ENCODE measurements around the gene CISH.

CISH gene

DNA sequence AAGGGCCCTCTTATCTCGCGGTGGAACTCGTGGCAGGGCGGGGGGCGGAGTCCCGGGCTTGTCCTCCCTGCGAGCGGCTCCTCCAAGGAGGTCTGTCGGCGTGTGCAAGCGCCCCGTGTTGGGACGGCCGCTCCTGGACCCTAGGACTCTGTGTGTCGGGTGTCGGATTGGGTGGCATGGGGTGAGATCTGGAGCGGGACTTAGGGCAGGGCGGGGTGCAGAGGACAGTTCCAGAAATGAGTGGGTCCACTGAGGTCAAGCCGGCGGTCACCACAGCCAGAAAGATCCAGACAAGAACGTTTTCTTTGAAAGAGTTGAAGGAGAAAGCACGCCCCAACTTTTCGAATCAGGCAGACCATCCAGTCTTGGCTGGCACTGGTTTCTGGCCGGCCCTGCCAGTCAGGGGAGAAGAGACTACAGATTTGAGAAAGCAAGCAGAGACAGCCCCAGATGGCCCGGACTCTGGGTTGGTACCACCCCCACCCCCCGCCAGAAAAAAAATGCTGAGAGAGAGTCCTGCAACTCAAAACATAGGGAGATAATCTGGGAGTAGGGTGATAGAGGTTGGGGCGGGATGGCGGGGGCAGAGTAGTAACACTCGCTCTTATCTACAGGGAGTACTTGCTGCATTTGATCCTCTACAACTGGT lies 784 bp upstream of the CISH start:
- DNase-seq: peak; percentile 42

DNA sequence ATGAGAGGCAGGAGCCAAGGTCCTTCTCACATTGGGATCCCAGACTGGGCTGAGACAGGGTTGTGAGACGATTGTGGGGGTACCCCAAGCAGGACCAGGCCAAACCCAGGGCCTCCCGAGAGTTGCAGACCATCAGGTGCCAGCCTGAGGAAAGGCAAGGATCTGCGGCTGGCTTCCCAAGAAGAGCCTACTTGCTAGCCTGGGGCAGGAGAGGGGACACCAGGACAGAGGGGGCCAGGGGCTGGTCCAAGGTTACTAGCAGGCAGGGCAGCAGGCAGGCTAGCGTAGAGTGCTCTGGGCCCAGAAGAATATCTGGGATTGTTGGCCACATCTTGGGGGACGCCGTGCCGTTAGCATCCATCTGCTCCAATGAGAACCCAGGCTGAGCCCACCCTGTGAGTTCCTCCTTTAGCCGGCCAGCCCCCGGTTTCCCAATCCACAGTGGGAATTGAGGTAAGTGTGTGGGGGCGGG lies 546 bp downstream of the CISH start:
- no peak for DNase-seq

DNA sequence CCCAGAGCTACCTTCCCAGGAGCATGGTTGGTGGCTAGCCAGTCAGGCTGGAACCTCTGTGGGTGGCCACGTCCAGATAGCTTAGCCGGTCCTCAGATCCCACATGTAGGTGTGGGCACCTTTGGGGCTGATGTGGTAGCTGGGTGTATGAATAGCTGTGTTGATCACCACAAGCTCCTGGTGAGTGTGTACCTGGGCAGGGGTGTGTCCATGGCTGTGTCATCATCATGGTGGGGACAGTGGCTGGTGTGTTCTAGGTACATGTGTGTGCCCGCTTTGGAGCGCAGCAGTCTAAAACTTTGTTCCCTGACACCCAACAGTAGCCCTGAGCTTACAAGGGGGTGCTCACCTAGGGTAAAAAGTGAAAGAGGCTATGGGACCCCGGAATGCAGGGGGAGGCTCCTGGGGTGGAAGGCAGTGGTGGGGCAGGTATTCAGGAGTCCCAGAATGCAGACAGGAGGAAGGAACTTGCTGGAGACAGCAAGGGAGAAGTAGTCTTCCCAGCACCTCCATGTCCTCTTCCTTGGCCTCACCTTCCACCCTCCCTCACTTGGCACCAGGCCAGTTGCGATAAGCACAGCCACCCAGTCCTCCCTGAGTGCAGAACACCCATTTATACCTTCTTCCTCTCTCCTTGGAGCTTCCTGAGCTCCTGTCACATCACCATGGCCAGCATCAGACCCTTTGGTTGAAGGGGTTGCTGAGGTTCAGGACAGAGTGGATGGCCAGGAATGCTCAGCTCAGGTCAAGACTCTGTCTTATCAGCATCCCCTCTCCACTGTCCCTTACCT lies 1.2 kb downstream of the CISH start:
- DNase-seq: peak; percentile 55

DNA sequence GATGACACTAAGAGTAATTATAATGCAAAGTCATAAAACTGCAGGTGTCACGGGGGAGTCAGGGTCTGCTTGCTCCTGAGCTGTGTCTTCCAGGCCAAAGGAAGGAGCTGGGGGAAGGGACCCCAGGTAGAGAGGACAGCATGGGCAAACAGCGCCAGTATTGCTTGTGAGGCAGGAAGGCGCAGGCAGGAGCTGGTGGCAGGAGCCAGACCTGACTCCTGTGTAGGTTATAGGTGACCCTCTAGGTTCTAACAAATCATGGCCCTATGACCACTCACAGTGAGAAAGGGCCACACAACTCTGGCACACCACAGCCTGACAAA lies 1.9 kb downstream of the CISH start:
- DNase-seq: no peak

DNA sequence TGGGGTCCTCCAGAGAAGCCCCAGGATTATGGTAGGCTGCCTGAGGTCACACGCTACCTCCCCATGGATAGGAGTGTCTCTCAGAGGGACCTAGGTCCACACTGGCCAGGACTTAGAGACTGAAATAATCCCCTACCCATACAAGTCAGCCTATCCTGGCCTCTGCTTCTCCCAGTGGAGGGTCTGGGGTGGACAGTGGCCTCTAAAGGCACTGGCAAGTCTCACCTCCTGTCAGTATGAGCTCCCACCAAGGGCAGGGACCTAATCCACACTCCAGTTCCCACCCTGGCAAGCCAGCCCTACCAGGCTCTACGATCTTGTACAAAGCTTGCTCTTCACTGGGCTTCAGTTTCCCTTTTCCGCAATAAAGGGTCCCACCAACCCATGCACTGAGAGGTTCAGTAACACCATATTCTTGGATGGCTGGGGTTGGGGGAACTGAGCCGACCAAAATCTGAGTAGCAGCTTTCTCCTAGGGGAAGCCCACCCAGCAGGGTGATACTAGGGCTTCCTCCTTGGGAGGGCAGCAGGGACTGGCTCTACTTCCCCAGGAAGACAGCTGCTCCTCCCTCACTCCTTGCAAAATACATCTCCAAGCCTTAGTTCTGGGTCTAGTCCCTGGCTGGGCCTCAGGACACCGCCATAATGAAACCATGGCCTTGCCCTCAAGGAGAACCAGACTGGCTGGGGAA lies 2.4 kb downstream of the CISH start:
- DNase-seq: no peak

DNA sequence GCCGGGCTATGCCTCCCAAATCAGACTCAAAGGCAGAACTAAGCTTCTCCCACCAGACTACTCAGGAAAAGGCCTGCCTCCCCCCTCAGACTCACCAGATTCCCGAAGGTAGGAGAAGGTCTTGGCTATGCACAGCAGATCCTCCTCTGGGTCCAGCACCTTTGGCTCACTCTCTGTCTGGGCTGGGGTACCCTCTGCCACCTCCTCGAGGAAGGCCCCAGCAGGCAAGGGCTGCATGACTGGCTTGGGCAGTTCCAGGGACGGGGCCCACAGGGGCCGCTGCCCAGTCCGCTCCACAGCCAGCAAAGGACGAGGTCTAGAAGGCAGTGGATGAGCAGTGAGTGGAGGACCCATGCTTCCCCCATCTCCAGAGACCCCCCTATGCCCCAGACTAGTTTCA lies 3.3 kb downstream of the CISH start:
- no peak for DNase-seq

DNA sequence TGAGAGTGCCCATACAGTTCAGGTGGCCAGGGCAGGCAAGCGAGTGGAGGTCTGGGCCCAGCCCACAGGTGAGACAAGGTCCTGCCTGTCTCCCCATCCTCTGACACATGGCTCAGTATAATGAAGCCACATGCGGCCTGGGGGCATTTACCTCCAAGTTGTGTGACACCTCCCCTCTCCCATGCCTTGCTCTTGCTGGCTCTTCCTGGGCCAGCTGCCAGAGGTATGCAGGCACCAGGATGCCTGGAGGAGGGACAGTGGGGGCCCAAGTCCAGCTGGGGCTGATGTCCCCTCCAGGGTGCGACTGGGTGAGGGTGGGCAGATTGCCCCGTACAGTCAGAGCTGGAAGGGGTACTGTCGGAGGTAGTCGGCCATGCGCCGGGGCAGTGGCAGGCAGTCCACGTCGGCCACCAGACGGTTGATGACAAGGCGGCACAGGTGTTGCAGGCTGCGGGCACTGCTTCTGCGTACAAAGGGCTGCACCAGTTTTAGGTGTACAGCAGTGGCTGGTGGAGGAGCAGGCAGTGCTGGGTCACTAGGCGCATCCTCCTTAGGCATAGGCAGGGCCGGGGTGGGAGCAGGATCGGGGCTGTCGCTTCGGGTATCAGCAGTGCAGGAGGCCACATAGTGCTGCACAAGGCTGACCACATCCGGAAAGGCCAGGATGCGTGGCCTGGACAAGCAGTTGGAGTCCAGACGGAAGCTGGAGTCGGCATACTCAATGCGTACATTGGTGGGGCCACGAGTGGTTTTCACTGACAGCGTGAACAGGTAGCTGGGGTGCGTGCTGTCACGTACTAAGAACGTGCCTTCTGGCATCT lies 4.1 kb downstream of the CISH start:
- no peak for DNase-seq

DNA sequence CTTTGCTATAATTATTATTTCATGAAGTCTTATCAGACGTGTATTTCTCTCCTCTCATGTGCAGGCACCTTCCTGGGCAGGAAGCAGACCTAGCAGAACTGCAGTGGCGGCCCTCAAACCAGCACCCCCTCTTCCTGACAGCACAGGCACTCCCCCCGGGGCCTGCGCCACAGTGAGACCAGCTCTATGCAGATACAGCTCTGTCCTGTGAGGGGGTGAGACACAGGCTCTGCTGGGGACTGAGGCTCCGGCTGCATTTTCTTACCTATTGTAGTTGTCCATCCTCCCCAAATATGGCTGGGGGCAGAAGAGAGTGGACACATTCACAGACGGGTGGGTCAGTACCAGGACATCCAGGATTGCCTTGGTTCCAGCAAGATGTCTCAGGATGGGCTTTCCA lies 5.0 kb downstream of the CISH start:
- no peak for DNase-seq

DNA sequence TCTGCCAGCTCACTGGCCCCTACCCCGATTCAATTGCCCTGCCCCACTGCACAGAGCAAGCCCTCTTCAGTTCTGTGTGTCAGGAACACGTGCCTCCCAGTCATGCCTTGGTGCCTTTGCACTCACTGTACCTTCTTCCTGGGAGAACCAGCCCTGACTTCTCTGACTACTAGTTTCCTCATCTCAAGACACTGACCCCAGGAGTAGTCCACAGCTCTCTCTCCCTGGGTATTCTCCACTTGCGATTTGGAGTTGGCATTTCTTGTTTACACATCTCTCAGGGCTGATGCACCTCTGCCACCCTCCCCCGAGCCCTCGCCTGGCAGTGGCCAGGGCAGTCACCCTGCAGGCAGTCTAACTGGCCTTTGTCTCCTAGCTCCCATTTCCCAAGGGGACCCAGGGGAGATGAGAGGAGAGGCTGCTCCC lies 5.7 kb downstream of the CISH start:
- no peak for DNase-seq

DNA sequence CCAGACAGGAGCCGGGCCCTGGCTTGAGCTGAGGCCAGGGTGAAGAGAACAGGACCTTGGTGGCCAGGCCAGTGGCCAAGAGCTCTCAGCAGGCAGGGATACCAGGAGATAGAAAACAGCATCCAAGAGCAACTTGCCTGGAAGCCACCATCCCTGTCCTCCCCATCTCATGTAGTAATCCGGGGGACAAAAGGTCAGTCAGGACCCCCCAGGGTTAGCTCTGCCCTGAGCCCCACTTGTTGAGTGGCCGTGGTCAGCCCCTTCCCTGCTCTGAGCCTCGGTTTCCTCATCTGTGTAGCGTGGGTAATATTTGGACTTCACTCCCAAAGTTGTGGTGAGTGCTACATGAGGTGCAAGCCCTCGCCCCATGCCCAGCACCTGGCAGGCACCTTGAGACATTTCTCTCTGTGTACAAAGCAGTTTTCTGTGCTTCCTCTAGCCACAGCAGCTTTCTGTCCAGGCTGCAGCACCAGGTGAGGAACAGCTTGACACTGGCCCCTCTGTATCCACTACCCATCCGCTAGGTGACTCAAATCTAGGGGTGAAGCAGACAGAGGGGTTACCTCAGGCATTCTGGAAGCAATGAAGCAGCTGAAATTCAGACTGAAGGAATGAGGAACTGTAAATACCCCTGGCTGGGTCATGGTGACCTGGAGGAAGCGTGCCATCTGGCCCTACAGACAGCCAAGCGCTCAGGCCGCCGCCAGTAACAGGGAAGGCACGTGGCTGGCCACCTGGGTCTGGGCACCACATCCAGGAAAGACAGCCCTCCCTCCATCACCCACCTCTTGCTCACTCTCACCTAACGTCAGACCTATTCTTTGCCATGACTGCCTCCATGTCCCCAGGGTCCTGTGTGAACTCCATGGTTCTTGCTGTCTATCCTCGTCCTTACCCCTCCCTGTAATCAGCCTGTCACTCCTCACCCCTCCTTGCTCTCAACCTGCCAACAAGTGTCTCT lies 6.7 kb downstream of the CISH start:
- no peak for DNase-seq

DNA sequence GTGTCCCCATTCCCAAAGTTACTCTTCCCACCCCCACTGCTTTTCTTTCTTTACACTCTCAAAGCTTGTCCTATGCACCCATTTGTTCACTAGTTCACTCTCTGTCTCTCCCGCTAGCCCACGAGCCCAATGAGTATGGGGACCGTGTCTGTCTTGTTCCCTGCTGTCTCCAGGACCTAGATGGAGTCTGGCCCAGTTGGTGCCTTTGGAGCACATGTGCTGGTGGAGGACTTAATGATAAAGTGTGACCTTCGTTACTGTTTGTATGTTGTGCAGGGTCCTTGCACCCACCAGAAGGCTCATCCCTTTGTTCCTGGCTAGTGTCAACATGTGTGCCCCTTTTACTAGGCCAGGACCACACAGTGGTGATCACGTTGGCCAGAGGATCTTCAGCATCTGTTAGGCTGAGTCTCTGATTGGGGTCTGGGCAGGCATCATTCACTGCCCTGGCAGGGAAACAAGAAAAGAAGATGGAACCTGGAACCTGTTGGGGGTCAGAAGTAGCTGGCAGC lies 7.4 kb downstream of the CISH start:
- no peak for DNase-seq

DNA sequence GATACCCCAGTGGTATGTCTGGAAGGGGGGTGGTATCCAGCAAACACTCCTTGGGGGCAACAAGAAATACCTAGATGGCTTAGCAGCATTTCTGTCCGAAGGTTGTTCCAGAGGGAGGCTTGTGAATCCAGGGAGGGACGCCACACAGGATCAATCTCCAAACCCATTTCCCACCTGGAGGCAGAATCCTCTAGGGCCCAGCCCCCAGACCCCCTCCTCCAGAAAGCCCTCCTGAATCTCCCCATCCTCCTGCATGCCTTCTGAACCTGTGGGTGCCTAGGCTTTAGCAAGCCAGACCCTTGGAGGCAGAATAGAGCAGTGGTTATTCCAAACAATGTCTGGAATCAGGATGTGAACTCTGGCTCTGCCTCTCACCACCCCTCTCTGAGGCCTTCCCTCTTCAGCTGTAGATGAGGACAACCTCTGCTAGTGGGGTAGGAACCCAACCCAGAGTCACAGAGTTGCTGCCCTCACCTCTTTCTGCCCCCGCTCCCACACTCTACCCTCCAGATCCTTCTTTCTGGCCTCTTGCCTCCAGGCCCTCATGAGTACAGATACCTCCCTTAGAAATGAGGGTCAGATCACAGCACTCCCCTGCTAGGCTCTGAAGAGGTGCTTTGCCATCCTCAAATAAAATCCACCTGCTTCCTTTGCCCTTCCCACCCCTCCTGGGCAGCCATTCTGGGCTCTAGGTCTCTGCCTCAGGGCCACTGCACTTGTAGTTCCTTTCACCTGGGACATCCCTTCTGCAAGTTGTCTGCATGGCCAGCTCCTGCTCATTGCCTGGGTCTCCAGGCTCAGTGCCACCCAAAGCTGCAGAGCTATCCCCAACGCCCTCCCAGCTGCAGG lies 8.1 kb downstream of the CISH start:
- DNase-seq: no peak

DNA sequence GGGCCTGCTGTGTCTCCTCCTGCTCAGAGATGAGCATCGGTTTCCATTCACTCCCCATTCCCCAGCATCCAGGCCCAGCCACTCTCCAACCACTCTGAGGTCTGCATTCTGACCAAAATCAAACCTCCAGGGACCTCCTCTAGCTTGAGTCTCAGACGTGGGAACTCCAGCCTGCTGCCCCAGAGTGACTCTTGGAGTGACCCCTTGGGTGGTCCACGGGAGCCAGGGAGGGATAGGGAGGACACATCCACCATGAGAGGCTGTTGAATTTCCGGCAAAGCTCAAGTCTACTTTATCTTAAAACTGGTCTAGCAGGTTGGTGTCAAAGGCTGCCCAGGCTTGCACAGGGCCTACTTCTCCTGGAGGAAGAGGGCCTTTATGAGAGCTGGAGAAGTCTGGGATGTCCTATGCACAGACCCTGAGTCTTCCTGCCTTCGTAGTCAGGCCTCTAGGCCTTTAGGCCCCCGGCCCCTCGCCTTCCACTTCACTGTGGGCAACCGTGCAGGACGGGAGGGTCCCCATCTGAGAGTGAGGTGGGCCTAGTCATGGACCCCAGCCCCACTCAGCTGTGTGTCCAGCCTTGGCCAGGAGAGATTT lies 8.9 kb downstream of the CISH start:
- DNase-seq: no peak

DNA sequence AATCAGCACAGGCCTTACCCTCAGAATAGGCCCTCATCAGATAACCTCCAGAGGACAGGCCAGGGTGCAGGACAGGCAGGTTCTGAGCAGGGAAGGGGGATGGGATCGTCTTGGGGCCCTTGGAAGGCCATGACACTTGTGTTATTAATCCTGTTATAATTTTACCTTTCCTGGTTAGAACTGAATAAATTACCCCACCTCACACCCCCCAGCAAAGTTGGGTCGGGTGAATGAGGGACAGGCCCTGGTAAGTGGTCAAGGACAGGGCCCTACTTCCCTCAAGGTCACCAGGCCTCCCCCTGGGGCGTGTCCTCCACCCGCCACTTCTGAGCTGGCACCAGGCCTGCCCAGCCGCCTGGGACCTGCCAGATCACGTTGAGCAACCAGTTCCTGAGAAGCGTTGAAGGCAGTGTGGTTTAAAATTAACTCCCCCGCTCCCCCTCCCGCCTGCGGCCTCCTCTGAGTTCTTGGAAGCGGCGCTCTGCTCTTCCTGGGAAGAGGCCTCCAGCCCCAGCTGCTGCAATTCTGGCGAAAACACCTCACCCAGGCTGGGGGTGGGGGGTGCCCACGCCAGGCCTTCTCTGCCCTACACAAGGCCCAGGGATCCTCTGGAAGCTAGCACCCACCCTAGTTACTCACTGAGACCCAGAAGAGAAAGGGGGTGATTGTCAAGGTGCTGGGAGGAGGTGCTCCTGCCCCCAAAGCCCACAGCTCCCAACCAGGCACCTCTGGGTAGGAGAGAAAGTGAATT lies 10.6 kb downstream of the CISH start:
- peak; percentile 86 for DNase-seq

DNA sequence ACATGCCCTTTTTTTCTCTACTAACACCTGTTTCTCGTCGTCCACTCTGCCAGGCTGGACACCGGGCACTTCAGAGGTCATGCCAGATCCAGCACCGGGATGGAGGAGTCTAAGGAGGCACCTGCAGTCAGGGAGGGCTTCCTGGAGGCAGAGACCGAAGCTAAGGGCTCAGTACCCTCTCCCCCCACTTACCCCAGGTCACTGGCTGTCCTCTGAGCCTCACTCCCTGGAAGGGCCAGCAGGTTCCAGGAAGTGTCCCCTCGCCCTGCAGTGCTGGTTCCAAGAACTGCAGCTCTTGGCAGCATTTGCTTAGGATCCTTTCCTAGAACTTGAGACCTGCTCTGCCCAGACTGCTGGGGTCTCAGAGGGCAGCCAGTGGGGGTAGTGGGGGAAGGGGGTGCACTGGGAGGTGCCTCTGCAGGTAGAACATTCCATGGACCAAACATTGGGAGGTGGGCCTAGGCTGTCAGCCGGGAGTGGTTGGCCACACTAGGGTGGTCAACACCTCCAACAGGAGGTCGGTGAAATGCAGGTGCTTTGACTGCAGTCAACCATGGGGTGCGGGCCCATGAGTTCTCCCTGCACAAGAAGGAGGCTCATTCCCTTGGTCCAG lies 11.3 kb downstream of the CISH start:
- no peak for DNase-seq

DNA sequence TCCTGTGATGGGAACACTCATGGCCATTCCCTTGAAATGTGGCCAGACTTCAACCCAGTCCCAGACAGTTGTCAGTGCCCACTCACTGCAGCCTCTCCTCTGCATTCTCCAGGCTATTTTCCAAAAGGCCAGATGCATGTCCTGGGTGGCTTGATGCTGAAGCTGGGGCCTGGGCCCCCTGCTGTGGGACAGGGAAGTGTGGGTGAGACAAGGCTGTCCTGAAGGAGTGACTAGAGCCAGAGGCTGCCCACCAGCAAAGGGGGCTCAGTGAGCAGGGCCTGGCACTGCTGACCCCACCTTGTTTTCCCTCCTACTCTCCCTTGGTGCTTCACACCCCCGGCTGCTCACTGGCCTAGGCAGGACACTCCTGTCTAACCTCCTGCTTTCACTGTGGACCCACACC lies 11.9 kb downstream of the CISH start:
- DNase-seq: no peak

DNA sequence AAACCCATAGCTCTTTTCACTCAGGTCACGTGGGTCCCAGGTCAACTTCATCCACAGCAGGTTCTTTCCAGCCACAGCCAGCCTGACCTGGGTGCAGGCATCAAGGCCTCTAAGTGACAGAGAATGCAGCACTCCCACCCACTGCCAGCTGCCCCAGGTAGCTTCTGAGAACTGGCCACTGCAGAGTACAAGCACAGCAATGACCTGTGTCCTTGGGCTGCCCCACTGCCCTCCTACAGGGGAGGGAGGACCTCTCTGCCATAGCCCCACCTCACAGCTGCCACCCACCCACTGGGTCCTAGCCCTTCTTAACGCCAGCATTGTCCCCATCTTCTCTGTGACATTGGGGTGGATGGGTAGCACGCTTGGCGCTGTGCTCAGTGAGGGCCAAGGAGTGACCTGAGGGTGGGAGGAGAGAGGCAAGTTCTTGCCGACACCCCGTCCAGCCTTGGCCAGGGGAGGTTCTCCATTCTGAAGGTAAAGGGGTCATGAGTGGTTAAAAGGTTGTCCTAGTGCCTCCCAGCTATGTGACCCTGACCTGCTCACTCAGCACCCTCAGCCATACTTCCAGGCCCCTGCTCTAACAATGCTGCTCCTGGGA lies 12.4 kb downstream of the CISH start:
- DNase-seq: no peak

DNA sequence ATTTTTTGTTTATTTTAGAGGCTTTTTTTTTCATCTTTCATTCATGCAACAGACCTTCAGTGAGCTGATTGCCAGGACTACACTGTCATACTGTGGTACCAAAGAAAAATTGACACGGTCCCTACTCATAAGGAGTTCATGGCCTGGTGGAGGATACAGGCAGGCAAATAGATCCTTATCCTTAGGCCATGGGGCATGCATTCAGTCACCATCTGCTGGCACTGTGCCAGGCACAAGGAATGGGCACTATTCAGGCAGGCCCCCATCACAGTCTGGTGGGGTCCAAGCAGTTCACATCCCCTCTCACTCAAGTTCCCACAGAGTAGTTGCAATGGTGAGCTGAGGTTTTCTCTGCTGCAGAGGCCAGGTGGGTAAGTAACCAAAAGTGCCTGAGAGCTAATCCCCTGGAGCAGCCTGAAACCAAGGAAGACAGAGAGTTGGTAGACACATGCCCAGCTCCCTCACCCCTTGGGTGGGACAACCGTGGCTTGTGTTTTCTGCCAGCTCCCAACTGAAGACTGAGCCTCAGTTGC lies 17.3 kb downstream of the CISH start:
- DNase-seq: no peak
